Ramos (cell line): ENCODE measurements around the gene MDM1.

ENCODE experiments used
- in situ Hi-C: fragments of 300-500 bp; cut with MboI; formaldehyde crosslinking; loops from one replicate; pipeline ENCODE4 v1.14.3; 2022; ENCODE audit warnings: low sequenced_read_pairs; ENCODE audit not compliant: unreplicated experiment

MDM1 gene

GRCh38 chr12:68332728-68333630, 817 bp upstream of the MDM1 start:
- in situ Hi-C loops: loop anchor here (25.0 kb wide), 1 partner anchor 504 kb away; no protein-coding TSS in a partner anchor

GRCh38 chr12:68331500-68331868, 678 bp downstream of the MDM1 start:
- in situ Hi-C loops: loop anchor here (25.0 kb wide), 1 partner anchor 506 kb away; no protein-coding TSS in a partner anchor

- in situ Hi-C loops: loop anchor here (10.0 to 25.0 kb wide), 2 partner anchors 283 to 509 kb away; no protein-coding TSS in a partner anchor
Observed at GRCh38 chr12:68327896-68328295, 4.3 kb downstream of the MDM1 start.

- in situ Hi-C loops: loop anchor here (10.0 to 25.0 kb wide), 2 partner anchors 282 to 511 kb away; no protein-coding TSS in a partner anchor
Observed at GRCh38 chr12:68326716-68327115, 5.4 kb downstream of the MDM1 start.

- in situ Hi-C loops: loop anchor here (10.0 to 25.0 kb wide), 2 partner anchors 281 to 511 kb away; no protein-coding TSS in a partner anchor
Observed at GRCh38 chr12:68325966-68326365, 6.2 kb downstream of the MDM1 start.

- in situ Hi-C loops: loop anchor here (10.0 kb wide), 1 partner anchor 280 kb away; no protein-coding TSS in a partner anchor
Observed at GRCh38 chr12:68324531-68324930, 7.6 kb downstream of the MDM1 start.

- in situ Hi-C loops: loop anchor here (10.0 kb wide), 1 partner anchor 276 kb away; no protein-coding TSS in a partner anchor
Observed at GRCh38 chr12:68321140-68321539, 11.0 kb downstream of the MDM1 start.

GRCh38 chr12:68319988-68320623, 12.1 kb downstream of the MDM1 start:
- in situ Hi-C loops: loop anchor here (10.0 kb wide), 1 partner anchor 275 kb away; no protein-coding TSS in a partner anchor

GRCh38 chr12:68317047-68317667, 15.0 kb downstream of the MDM1 start:
- in situ Hi-C loops: no loop called here

- in situ Hi-C loops: no loop called here
Observed at GRCh38 chr12:68310370-68310769, 21.8 kb downstream of the MDM1 start.

- in situ Hi-C loops: no loop called here
Observed at GRCh38 chr12:68306564-68306963, 25.6 kb downstream of the MDM1 start.

GRCh38 chr12:68305278-68305677, 26.9 kb downstream of the MDM1 start:
- in situ Hi-C loops: no loop called here

- in situ Hi-C loops: no loop called here
Observed at GRCh38 chr12:68304626-68305025, 27.5 kb downstream of the MDM1 start.

GRCh38 chr12:68303850-68304249, 28.3 kb downstream of the MDM1 start:
- in situ Hi-C loops: no loop called here

- in situ Hi-C loops: no loop called here
Observed at GRCh38 chr12:68297929-68298328, 34.2 kb downstream of the MDM1 start.

- in situ Hi-C loops: no loop called here
Observed at GRCh38 chr12:68294251-68294650, 37.9 kb downstream of the MDM1 start.

- in situ Hi-C loops: no loop called here
Observed at GRCh38 chr12:68293347-68293746, 38.8 kb downstream of the MDM1 start.

GRCh38 chr12:68292151-68292943, 39.8 kb downstream of the MDM1 start:
- in situ Hi-C loops: no loop called here

GRCh38 chr12:68291396-68292036, 40.6 kb downstream of the MDM1 start:
- in situ Hi-C loops: no loop called here
